GM13976 (cell line): ENCODE measurements around the gene ASB10.

Experiments used
- DNase-seq: peaks from one replicate; pipeline ENCODE4 v3.0.0; 2012; ENCODE audit warnings: low spot score
- CTCF ChIP-seq: IDR thresholded peaks from 2 replicates; pipeline ENCODE4 v1.5.1; 2012; ENCODE audit warnings: borderline replicate concordance, mild to moderate bottlenecking; ENCODE audit not compliant: insufficient read depth; ENCODE audit errors: extremely low read depth, missing control alignments, control extremely low read depth
- in situ Hi-C: fragments of 300-500 bp; cut with MboI; formaldehyde crosslinking; loops from one replicate; pipeline ENCODE4 v1.12.0; 2022; ENCODE audit warnings: low sequenced_read_pairs, mixed read lengths, inconsistent platforms; ENCODE audit not compliant: unreplicated experiment

The ASB10 gene

GRCh38 chr7:151168787-151169162 is 18.3 kb downstream of the ASB10 start:
- DNase-seq = no peak
- no peak for TF ChIP-seq CTCF
- in situ Hi-C loops = no loop called here

- peak; percentile 78 for TF ChIP-seq CTCF
- in situ Hi-C loops = no loop called here
- peak; percentile 87 for DNase-seq
Observed at GRCh38 chr7:151168003-151168786, 18.9 kb downstream of the ASB10 start.

- in situ Hi-C loops = no loop called here
- peak; percentile 43 for DNase-seq
- TF ChIP-seq CTCF = no peak
Observed at GRCh38 chr7:151167197-151167961, 19.7 kb downstream of the ASB10 start, which contains the start of gene GBX1. TSS of gene GBX1 (minus strand) at chr7:151167694. CDS start at chr7:151167548, 146 bp downstream.

DNA sequence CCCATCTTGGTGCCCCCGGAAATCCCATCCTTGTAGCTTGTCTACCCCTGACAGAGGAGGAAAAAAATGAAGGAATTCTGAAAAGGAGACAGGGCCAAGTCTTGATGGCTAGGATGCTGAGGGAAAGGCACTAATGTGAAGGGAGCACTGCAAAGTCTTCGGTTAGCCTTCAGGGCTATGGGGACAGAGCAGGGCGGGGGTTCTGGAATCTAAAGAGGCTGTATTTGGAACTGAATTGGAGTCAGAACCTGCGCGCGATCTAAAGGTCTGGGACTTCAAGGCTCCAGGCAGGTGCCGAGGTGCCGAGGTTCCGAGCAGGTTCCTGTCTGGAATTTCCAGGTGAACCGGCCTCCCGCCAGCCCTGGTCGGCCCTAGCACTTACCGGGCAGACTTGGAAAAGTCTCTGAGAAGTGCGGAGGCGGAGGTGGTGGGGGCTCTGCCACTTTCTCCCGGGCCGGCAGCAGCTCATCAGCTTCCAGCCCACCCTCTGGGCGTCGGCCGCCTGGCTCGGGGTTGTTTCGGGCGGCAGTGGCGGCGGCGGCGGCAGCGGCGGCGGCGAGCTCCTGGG is 20.3 kb downstream of the ASB10 start:
- TF ChIP-seq CTCF = no peak
- in situ Hi-C loops = no loop called here
- peak; percentile 16 for DNase-seq

- in situ Hi-C loops = no loop called here
- no peak for TF ChIP-seq CTCF
- DNase-seq = no peak
Observed at GRCh38 chr7:151161757-151162156, 25.3 kb downstream of the ASB10 start.

- no peak for DNase-seq
- in situ Hi-C loops = no loop called here
- no peak for TF ChIP-seq CTCF
Observed at GRCh38 chr7:151157645-151158329, 29.3 kb downstream of the ASB10 start.
